ENCODE measurements around the gene PGLYRP2.
"Not testable (repeated sequence)": the region's sequence is repeated elsewhere in the genome, so short reads cannot be mapped to it uniquely, and the experiment has no call there.

The PGLYRP2 gene, protein sequence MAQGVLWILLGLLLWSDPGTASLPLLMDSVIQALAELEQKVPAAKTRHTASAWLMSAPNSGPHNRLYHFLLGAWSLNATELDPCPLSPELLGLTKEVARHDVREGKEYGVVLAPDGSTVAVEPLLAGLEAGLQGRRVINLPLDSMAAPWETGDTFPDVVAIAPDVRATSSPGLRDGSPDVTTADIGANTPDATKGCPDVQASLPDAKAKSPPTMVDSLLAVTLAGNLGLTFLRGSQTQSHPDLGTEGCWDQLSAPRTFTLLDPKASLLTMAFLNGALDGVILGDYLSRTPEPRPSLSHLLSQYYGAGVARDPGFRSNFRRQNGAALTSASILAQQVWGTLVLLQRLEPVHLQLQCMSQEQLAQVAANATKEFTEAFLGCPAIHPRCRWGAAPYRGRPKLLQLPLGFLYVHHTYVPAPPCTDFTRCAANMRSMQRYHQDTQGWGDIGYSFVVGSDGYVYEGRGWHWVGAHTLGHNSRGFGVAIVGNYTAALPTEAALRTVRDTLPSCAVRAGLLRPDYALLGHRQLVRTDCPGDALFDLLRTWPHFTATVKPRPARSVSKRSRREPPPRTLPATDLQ

DNA sequence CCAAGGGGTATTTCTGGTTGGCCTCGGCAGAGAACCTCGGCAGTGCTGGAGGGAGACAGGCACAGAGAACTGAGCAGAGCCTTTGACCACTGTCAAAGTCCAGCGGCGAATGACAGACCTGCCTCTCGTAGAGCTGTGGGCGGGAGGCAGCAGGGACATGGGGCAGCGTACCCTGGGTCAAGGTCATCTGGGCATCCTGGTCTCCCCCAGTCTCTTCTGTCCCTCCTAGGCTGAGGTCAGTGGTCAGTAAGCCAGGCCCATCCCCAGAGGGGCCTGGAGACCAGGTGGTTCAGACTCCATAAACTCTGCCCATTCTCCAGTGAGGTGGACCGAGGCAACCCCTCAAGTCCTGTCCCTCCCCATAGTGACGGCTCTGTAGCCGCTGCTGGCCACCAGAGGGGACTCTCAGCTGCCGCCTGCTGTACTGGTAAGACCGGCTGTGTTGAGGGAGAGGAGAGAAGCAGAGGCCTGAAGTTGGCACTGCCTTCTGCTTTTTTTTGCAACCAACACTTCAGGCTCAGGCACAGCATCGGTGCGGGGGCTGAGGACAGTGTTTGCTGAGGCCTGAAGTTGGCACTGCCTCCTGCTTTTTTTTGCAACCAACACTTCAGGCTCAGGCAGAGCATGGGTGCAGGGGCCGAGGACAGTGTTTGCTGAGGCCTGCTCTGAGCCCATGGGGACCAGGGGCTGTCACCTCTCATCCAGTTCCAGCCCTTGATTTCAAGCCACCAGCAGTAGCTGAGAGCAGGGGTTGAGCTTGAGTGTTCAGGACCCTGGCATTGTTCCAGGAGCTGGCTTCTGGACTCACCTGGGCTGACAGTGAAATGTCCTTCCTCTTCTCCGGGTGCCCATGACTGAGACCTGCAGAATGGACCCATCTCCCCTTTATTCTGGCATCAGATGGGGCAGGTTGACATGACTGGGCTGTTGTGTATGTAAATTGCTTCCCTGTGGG lies at the start of gene PGLYRP2:
Gene PGLYRP2, minus strand, starts transcription at position 111 of the 955 bp plus-strand sequence. CDS start 130 bp downstream, outside the sequence.
- DNase-seq = no peak

DNA sequence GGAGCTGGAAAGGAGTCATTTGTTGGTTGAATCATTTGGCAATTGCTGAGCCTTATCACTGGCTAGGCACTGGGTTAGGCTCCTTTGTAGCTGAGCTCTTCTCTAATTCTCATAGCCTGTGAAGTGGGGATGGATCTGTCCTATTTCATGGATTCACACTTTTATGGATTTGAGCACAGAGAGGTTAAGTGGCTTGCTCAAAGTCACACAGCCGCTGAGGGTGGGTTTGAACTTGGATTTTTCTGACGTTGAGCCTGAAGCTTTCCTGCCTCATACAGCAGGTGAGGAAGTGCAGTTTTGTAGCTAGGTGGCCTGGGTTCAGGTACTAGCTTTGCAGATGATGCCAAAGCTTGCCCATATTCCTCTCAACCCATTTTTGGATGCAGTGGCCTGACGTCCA lies 48.4 kb upstream of the PGLYRP2 start:
- DNase-seq = no peak

DNA sequence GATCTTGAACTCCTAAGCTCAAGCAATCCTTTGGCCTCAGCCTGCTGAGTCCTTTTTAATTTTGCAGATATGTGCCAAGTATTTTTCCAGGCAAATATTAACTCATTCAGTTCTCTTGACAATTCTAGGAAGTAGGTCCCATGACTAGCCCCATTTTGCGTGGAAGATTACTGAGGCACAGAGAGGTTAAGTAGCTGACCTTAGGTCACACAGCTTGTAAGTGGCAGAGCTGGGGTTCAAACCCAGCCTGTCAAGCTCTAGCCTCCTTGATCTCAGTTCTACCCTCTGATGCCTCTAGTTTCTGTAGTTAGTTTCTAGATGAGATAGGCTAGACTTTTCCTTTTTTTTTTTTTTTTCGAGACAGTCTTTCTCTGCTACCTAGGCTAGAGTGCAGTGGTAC lies 47.1 kb upstream of the PGLYRP2 start:
- no peak for DNase-seq

DNA sequence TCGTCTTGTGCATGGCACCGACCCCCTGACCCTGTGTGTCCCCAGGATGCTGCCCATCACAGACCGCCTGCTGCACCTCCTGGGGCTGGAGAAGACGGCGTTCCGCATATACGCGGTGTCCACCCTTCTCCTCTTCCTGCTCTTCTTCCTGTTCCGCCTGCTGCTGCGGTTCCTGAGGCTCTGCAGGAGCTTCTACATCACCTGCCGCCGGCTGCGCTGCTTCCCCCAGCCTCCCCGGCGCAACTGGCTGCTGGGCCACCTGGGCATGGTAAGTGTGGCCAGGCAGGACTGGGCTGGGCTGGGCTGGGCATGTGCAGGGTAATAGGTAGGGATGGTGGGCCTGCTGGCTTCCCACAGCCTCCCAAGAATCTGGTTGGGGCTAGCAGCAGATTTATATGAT lies 46.0 kb upstream of the PGLYRP2 start:
- no peak for DNase-seq

DNA sequence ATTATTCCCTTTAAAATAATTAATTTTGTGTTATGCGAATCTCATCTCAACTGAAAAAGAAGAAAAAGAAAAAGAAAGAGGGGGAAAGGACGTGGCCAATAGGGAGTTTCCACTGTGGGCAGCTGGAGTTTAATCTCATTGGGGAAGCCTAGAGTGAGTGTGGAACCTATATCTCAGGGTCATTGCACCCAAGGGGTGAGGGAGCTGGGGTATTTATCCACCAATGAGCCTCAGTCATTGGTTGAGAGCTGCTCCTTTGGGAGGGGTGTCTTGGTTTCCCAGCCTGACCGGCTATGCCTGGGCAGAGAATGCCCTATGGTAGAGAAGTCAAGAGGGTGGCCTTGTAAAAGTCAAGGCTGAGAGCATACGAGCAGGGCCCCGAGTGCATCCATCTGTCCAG lies 45.5 kb upstream of the PGLYRP2 start:
- no peak for DNase-seq

DNA sequence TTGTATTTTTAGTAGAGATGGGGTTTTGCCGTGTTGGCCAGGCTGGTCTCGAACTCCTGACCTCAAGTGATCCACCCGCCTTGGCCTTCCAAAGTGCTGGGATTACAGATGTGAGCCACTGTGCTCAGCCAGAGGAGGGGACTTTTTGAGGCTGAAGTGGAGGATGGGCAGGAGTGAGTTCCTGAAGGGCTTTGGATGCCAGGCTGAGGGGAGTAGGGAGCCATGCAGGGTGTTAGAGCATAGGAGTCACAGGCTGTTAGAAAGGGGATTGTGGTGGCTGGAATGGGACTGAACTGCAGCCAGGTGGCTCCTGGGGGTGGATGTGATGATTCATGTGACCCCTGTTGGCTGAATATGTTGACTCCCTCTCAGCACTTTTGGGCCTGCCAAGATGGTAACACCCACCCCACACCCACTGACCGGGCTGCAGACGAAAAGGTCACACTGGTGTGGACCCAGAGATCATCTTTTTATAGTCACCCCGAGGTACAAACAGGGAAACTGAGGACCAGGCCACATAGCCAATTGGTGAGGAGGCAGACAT lies 40.2 kb upstream of the PGLYRP2 start:
- DNase-seq = no peak

DNA sequence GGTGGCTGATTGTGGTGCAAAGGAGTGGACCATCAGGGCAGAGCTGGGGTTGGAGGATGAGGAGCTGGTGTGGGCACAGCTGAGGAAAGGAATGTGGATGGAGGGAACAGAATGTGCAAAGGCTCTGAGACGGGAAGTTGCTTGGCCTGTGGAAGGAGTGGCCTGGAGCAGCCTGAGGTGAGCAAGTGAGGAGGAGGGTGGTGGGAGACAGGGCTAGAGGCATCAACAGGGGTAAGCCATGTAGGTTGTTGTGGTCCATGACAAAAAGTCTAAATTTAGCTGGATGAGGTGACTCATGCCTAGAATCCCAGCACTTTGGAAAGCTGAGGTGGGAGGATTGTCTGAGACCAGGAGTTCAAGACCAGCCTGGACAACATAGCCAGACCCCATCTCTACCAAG lies 38.5 kb upstream of the PGLYRP2 start:
- no peak for DNase-seq

DNA sequence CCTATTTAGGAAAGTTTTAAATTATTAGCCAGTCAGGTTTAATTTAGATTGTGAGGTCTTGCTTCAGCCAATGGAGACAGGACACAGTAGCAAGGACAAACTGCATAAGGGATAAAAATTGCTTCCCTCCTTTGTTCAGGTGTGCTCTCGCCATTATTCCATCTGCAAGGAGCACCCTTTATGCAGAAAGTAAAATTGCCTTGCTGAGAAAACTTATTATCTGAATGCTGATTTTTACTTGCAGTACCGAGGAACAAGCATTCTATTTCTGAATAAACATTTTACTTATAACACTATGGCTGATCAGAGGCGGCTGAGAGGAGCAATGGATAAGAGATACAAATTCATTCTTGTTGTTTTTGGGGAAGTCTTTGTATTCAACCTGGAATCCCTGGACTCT lies 37.1 kb upstream of the PGLYRP2 start:
- DNase-seq = no peak

DNA sequence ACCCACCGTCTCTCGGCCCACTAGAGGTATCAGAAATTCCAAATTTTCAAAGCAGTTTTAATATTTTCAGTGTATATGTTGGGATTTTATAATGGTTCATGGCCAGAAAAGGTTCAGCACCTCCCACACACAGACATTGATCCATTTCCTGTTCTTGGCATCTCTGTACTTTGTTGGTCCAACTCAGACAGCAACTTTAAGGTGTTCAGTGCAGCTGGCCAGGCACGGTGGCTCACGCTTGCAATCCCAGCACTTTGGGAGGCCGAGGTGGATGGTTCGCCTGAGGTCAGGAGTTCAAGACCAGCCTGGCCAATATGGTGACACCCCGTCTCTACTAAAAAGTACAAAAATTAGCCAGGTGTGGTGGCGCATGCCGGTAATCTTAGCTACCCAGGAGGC lies 35.9 kb upstream of the PGLYRP2 start:
- not testable (repeated sequence) for DNase-seq

DNA sequence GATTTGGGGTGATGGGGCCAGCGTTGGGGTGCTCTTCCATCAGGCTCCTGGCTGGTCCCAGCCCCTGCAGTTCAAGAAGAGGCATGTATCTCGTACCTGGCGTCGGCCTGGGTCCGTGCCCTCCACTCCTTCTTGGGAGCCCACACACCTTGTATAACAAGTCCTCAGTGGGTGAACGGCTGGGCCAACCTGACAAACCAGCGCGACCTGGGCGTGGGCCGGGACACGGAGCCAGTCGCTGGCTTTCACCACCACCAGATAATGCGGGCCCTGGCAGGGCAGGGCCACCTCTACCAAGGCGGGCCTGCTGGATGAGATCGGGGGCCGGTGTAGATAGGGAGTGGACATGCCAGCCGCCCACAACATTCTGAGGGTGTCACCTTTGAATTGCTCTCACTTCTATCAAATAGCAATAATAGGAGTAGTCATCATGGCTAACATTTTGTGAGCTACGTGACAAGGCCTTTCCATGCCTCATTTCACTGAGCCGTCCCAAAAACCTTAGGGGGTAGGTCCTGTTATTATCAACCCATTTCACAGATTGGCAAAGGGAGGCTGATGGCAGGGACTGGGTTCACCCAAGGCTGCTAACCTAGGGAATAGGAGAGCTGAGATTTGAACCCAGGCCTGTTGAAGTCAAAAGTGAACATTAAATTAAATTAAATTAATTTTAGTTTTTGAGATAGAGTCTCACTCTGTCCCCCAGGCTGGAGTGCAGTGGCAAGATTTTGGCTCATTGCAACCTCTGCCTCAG lies 32.5 kb upstream of the PGLYRP2 start:
- no peak for DNase-seq

DNA sequence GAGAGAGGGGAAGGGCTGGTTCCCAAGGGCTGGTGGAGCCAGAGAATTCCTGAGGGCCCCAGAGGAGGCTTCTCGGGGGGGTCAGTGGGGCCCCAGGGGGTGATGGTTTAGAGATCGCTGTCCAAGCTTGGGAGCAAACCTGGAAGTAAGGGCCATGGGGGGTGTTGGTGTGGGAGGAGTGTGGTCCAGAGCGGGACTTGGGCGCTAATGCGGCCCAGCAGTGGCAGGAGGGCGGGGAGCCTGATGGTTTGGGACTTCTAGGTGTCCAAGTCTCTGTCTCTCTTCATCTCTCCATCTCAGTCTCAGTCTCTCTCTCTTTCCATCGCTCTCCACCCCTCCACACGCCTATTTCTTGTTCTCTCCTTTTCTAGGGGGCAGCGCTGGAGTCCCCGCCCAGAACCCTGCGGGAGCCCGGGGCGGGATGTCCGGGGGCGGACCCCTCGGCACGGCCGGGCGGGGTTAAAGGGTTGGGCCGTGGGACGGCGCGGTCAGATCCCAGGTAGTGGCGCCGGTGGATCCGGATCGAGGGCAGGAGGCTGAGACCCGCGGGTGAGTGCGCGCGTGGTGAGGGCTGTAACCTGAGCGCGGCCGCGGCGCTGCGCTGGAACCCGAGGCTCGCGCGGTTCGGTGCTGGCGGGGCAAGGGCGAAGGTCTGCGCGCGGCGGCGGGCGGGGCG lies 28.9 kb upstream of the PGLYRP2 start, which contains the start of gene CYP4F22:
Gene CYP4F22, plus strand, starts transcription at position 491 of the 676 bp plus-strand sequence. CDS start 16,812 bp downstream, outside the sequence.
- DNase-seq = no peak

DNA sequence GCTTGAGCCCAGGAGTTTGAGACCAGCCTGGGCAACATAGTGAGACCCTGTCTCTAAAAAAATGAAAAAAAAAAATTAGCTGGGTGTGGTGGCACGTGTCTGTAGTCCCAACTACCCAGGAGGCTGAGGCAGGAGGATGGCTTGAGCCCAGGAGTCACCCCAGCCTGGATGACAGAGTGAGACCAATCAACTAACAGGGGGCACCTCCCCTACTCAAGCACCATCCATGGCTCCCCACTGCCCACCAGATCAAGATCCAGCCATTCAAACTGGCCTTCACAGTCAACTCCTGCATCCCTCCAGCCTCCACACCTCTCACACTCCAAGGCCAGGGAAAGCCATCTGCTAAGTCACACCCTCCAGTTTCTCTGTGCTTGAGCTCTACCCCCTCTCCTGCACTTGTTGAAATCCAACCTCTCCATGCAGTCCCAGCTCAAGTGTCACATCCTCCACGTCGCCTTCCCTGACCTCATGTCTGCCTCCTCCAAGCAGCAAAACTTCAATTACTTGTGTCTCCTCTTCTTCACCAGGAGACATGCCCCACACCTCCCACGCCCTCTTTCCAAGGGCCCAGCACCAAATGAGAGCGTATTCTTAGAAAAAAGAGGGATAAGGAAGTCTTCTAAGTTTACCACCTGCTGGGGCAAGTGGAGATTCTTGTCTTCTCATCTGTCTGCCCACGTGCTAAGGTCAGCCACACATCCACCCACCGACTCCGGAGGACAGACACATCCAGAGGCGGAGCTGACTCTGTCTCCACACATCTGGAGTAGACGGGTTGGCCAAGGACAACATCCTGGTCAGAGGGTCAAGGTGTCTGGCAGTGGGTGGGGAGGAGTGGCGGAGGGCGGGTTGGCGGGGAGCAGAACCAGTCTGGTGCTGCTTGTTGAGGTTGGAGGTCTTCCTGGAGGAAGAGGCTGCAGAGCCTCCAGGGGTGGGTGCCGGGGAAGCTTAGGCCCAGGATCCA lies 28.1 kb upstream of the PGLYRP2 start:
- no peak for DNase-seq

DNA sequence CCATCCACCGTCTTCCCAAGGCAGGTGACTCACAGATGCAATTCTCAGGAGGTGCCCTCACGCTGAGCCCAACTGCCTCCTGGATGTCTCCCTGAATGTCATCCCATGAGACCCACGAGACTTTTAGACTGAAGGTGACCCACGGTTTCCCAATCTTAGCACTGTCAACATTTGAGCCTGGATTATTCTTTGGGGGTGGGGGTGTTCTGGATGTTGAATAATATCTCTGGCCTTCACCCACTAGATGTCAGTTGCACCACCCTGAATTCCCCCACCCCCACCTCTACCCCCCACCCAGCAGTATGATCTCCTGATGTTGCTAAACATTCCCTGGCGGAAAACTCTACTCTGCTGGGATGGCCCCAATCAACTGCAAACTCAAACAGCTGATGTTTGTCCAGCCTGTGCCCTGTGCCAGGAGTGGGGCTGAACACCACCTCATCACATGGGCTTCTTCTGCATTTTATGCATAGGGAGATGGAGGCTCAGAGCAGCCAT lies 26.8 kb upstream of the PGLYRP2 start:
- DNase-seq = no peak

DNA sequence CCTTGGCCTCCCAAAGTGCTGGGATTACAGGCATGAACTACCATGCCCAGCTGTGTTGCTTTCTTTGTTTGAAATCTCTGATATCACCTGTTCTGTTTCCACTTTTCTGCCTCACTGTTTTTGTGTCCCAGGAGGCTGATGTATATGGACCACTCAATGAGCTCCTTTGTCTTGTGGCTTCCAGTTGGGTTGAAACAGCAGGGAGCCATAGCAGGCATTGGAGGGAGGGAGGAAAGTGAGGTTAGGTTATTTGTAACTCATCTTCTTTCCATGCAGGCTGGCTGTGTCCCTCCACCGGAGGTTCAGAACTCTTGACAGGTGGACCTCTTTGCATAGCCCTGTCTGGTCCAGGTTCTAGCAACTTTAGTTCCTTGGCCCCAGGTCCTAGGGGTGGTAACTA lies 23.0 kb upstream of the PGLYRP2 start:
- no peak for DNase-seq

DNA sequence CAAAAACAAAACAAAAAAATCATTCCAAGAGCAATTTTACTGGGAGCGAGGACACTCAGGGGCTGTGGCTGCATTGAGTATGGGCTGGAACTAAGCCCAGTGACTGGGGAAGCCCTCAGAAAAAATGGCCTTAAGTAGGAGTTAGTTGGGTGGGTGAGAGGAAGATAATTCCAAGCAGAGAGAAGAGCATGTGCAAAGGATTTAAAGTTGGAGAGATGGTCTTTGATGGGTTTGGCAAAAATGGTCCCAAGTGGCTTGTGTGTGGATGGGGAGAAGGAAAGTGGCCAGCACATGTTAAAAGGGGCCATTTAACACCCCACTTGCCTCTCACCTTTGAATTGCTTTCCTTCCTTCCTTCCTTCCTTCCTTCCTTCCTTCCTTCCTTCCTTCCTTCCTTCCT lies 22.3 kb upstream of the PGLYRP2 start:
- DNase-seq = no peak

DNA sequence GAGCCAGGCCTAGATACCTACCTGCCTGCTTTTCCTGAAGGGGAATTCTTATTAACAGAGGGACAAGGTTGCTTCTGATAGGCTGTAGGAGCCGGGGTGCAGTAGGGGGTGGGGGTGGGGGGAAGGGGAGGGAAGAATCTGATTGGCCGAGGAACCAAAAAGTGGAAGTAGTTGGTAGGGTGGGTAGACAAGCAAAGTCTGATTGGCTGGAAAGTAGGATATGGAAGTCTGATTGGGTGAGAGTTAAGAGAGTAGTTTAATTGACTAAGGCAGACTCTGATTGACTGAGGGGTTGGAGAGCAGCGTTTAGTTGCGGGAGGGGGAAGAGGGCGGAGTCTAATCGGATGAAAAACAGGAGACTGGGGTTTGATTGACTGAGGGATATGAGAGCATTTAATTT lies 19.6 kb upstream of the PGLYRP2 start:
- no peak for DNase-seq

DNA sequence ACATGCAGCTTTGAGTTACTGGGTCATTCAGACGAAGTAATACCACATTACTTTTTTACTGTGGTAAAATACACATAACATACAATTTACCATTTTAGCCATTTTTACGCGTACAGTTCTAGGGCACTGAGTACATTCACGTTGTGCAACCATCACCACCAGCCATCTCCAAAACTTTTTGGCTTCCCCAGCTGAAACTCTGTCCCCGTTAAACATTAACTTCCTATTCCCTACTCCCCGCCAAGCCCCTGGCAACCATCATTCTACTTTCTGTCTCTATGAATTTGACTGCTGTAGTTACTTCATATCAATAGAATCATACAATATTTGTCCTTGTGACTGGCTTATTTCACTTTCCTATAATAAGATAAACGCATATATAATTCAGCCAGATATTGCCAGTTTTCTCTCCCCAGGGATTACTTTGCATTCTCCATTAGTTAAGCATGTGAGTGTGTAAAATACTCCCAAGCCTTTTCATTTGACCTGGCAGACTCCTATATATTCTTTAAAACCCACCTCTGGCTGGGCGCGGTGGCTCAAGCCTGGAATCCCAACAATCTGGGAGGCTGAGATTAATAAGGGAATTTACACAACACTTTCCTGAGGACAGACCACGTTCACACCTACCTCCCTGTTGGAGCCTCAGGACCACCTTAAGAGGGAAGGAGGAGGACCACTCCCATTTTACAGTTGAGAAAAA lies 19.0 kb upstream of the PGLYRP2 start:
- DNase-seq = no peak

DNA sequence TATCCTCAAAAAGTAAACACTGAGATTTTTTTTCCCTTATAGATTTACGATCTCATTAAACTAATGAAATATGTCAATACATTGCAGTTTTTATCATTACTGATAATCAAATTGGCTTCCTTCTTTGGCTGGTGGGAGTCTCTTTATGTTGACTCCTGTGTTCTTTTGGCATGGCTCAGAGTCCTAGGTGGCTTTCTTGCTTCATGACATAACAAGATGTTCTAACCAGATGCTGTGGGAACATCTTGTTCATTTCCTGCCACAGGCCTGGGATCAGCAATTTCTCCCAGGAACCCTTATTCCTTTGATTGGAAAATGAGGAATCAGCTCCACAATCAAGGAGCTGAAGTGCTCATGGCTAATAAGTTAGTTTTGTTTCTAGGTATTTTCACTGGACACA lies 15.8 kb upstream of the PGLYRP2 start:
- no peak for DNase-seq

DNA sequence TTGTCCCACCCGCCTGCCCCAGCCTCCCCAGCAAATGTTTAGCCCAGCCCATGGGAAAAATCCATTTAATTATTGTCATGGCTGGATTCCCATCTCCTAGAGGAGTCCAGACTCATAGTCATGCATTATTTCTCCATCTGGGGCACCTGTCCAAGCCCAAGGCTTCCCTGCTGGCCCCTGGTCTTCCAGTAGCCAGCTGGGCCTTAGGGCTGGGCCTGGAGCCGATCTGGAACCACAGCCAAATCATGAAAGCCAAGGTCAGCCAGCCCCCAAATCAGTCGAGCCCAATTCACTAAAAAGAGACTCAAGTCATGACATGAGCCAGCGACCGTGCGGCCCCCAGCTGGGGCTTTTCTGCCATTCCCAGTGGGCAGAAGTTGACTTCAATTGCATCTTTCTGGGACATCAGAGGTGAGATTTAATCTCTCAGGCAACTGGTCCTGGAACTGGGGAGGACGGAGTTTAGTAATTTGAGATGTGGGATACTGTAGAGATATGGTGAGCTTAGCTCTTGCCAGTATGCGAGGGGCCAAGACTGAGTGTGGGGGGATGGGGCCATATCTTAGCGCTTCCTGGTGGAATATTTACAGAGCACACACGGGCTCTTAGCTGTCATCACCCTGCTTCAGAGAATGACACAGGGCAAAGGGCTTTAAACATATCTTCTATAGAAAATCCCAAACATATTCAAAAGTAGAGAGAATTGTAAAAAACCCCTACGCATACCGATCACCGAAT lies 9.4 kb upstream of the PGLYRP2 start:
- no peak for DNase-seq
